GM12878 (cell line): ENCODE results near the gene CLASRP. TPM values are rescaled to one million over a fixed set of nuclear protein-coding genes. Genes with fewer than 3 reads are reported as not detected.

ENCODE experiments used
- CUX1 ChIP-seq: IDR thresholded peaks from 2 replicates; pipeline ENCODE4 v1.6.1; 2012; ENCODE audit warnings: improper control_type of control experiment, low read depth, low read length; ENCODE audit not compliant: insufficient replicate concordance
- RELA ChIP-seq: fragments of 450-650 bp; IDR thresholded peaks from 2 replicates; pipeline ENCODE4 v1.8.0; 2014; ENCODE audit warnings: borderline replicate concordance; ENCODE audit not compliant: partially characterized antibody
- RELB ChIP-seq: fragments of 450-650 bp; IDR thresholded peaks from 2 replicates; pipeline ENCODE4 v1.6.1; 2017; ENCODE audit warnings: low read depth, mild to moderate bottlenecking, moderate library complexity
- TAF1 ChIP-seq: IDR thresholded peaks from 2 replicates; pipeline ENCODE4 v1.6.1; 2011; ENCODE audit warnings: mild to moderate bottlenecking, low read depth, low read length, borderline replicate concordance
- polyA plus RNA-seq, 11 experiments: library from polyadenylated mRNA; depleted of rRNA in 4 of 11; unstranded in 6 of 11; stranded (reverse) in 5 of 11; fragments of >200 nt; fragmentation: Nextera tagmentation in 4 of 11; fragmentation: Illumina TruSeq in 1 of 11; extraction: Ambion mirVana in 4 of 11; extraction: Trizol in 1 of 11; gene quantifications; 1 replicate in 1 of 11; 2 replicates in 10 of 11; pipeline versions ENCODE4 v1.2.1 to v1.2.3, GENCODE V29; 2011 to 2016; ENCODE audit warnings: inconsistent platforms in 2 of 11, missing spikeins in 2 of 11, low read depth in 1 of 11
- total RNA-seq, 4 experiments: library from RNA; depleted of rRNA in 3 of 4; stranded (reverse); fragments of >200 nt in 3 of 4; fragmentation: Illumina TruSeq in 1 of 4; extraction: Trizol in 1 of 4; gene quantifications; 2 replicates each; pipeline versions ENCODE4 v1.2.1 to v1.2.3, GENCODE V29; 2013 to 2021

The CLASRP gene
- total and polyA plus RNA-seq, 10 of the 15 experiments (the other 5 are each of a cell fraction or from before 2014, with no cell fraction given): 0.68 to 75.8 (median 30.2) TPM

- TF ChIP-seq RELB (peak; percentile 95; the same call in 1 of the 2 replicates), TAF1 (no peak), CUX1 (peak; percentile 54), RELA (peak; percentile 53)
Measured at GRCh38 chr19:45074744-45075300, 36.0 kb downstream of the CLASRP start (continued).
